Glutamatergic neuron (in vitro differentiated cells): ENCODE results near the gene MYL12A. TPM values are rescaled to one million over a fixed set of nuclear protein-coding genes. Genes with fewer than 3 reads are reported as not detected.
"Not testable (repeated sequence)": the region's sequence is repeated elsewhere in the genome, so short reads cannot be mapped to it uniquely, and the experiment has no call there.

ENCODE experiments used
- DNase-seq: peaks from one replicate; pipeline ENCODE4 v3.0.0; 2022
- H3K27ac Mint-ChIP-seq: one replicate; pipeline ENCODE4 v1.8.0; 2020; ENCODE audit warnings: mild to moderate bottlenecking, mixed read lengths, inconsistent platforms; ENCODE audit not compliant: unreplicated experiment
- H3K27me3 Mint-ChIP-seq: one replicate; pipeline ENCODE4 v1.8.0; 2020; ENCODE audit warnings: mild to moderate bottlenecking, moderate library complexity, mixed read lengths, inconsistent platforms; ENCODE audit not compliant: unreplicated experiment
- H3K36me3 Mint-ChIP-seq: one replicate; pipeline ENCODE4 v1.8.0; 2020; ENCODE audit warnings: mild to moderate bottlenecking, mixed read lengths, inconsistent platforms; ENCODE audit not compliant: unreplicated experiment
- H3K4me1 Mint-ChIP-seq: one replicate; pipeline ENCODE4 v1.8.0; 2020; ENCODE audit warnings: mild to moderate bottlenecking, low read depth, mixed read lengths, inconsistent platforms; ENCODE audit not compliant: unreplicated experiment
- H3K4me3 Mint-ChIP-seq: one replicate; pipeline ENCODE4 v1.8.0; 2020; ENCODE audit warnings: mild to moderate bottlenecking, mixed read lengths, inconsistent platforms; ENCODE audit not compliant: unreplicated experiment
- H3K9me3 Mint-ChIP-seq: one replicate; pipeline ENCODE4 v1.8.0; 2020; ENCODE audit warnings: mild to moderate bottlenecking, moderate library complexity, mixed read lengths, inconsistent platforms; ENCODE audit not compliant: unreplicated experiment
- CTCF ChIP-seq: fragments of 200-600 bp; sonication (generic); IDR thresholded peaks from one replicate; pipeline ENCODE4 v1.5.0; 2021; ENCODE audit not compliant: partially characterized antibody, unreplicated experiment
- long read RNA-seq: library from polyadenylated mRNA; unstranded; transcript quantifications from one replicate; pipeline ENCODE4 v2.0.0, GENCODE V29; 2020; ENCODE audit not compliant: unreplicated experiment
- total RNA-seq: library from RNA; stranded (reverse); fragmentation: NEBNext Ultra II Directional; extraction: Animal tissue kit (Norgen Biotek cat#: 25700); gene quantifications from one replicate; pipeline ENCODE4 v1.2.1, GENCODE V29; 2021; ENCODE audit not compliant: unreplicated experiment

MYL12A gene
- 175 TPM for total RNA-seq
- long read RNA-seq, transcript MYL12A-201 (4 exons, 1,229 nt) = major isoform, 125 of 131 reads
- long read RNA-seq, partial matches to known transcripts = 0 of 131 reads
- long read RNA-seq, other reads (novel, unspliced or antisense) = 2 of 131 reads

DNA sequence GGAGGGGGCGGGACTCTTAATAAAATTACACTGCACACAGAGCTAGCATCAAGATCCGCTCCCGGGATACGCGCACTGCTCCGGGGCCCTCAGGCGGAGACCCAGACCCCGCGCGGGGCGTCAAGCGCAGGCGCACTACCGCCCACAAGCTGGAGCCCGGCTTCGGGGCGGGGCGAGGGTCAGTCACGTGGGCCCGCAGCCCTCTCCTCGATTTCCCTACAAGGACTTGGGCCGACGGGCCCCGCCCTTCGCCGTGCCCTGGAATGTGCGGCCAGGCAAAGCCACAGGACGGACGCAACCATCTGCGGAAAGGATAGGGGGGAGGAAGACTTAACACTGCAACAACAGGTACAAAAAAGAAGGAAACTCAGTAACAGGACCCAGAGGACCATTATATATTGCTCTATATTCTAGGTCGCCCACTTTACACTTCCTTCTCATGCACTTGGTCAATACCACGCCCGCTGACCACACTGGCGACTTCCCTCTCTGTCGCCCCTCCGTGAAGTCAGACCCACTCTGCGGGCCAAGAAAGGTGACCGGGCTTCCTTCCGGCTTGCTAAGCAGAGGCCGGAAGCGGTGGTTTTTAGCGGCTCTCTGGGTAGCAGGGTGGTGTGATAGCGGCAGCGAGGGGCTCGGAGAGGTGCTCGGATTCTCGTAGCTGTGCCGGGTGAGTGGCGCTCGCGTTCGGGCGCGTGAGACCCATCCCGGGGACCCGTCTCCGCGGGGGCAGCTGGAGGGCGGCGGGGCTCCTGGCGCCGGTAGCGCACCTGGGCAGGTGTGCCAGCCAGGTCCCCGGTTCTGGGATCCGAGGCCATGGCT lies at the start of gene MYL12A:
TSS of gene MYL12A (plus strand) at position 562 of the 822 bp plus-strand sequence. CDS start 5,447 bp downstream, outside the sequence.
- Mint-ChIP-seq H3K9me3 (peaks cover 5% of the 10 kb centered on the region), H3K27me3 (no peaks in the 10 kb centered on the region), H3K27ac (peak within 1 kb of the TSS; percentile 94), H3K4me1 (peaks cover 16% of the 10 kb centered on the region), H3K36me3 (no peaks in the 10 kb centered on the region), H3K4me3 (peak within 1 kb of the TSS; percentile 90)
- no peak for TF ChIP-seq CTCF
- DNase-seq = peak; percentile 96

DNA sequence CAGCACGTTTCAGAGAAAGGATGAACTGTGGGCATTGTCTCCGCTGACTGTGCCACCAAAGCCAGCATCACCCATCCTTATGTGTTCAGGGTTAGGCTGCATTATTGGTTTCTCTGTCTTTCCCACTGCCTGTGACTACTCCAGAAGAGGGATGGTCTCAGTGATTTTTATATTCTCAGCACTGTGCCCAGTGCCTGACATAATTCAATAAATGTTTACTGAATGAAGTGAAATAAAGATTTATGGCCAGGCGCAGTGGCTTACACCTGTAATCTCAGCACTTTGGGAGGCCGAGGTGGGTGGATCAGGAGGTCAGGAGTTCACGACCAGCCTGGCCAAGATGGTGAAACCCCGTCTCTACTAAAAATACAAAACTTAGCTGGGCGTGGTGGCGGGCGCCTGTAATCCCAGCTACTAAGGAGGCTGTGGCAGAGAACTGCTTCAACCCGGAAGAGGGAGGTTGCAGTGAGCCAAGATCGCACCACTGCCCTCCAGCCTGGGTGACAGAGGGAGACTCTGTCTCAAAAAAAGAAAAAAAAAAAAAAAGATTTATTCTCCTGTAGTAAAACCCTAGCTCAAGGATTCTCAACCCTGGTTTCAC lies 49.2 kb upstream of the MYL12A start:
- H3K27me3 Mint-ChIP-seq = not testable (repeated sequence)

DNA sequence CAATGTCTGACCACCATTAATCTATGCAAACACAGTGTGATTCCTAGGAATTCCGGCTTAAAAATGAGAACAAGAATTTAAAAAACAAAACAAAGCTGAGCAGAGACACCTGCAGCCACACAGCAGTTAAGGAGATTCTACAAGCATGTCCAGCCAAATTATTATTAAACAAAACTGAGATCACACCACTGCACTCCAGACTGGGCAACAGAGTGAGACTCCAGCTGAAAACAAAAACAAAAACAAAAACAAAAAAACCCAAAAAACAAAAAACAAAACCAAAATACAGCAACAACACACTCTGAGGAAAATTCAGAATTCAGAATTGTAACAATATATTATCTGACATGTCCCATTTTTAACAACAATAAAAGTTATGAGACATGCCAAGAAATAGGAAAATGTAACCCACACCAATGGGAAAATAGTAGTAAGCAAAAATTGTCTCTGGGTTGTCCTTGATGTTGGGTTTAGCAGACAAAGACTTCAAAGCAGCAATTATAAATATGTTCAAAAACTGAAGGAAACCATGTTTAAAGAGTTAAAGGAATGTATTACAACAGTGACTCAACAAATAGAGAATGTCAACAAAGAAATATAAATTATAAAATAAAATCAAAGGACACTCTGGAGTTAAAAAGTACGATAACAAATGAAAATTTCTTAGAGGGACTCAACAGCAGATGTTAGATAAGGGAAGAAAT lies 47.5 kb upstream of the MYL12A start:
- Mint-ChIP-seq H3K4me3 (no peak overlapping the region), H3K9me3 (no peaks in the 10 kb centered on the region), H3K27ac (no peak overlapping the region), H3K4me1 (peaks cover 1% of the 10 kb centered on the region), H3K27me3 (peaks cover 2% of the 10 kb centered on the region), H3K36me3 (peaks cover 6% of the 10 kb centered on the region)
- TF ChIP-seq CTCF = no peak
- DNase-seq = no peak

More for the DNA sequence above, 49.2 kb upstream of the MYL12A start:
- H3K27ac Mint-ChIP-seq, H3K9me3 Mint-ChIP-seq, H3K4me1 Mint-ChIP-seq, H3K36me3 Mint-ChIP-seq, H3K4me3 Mint-ChIP-seq, DNase-seq: not testable (repeated sequence)

DNA sequence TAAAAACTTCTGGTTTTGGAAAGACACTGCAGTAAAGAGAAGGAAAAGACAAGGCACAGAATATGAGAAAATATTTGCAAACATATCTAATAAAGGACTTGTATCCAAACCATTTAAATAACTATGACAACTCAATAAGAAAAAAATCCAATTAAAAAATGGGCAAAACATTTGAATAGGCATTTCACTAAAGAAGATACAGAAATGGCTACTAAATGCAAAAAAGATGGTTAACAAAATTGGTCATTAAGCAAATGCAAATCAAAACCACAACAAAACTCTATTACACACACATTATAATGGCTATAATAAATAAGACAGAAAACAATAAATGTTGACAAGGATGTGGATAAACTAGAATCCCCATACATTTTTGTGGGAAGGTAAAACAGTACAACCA lies 42.4 kb upstream of the MYL12A start:
- H3K27ac Mint-ChIP-seq = no peak overlapping the region
- H3K9me3 Mint-ChIP-seq = no peaks in the 10 kb centered on the region
- H3K36me3 Mint-ChIP-seq = peaks cover 6% of the 10 kb centered on the region
- H3K27me3 Mint-ChIP-seq = peaks cover 2% of the 10 kb centered on the region
- no peak for DNase-seq
- no peak overlapping the region for H3K4me3 Mint-ChIP-seq
- no peaks in the 10 kb centered on the region for H3K4me1 Mint-ChIP-seq
- TF ChIP-seq CTCF = no peak

- TF ChIP-seq CTCF = no peak
- DNase-seq = no peak
- H3K4me3 Mint-ChIP-seq = no peak overlapping the region
- peaks cover 6% of the 10 kb centered on the region for H3K36me3 Mint-ChIP-seq
- peaks cover 8% of the 10 kb centered on the region for H3K4me1 Mint-ChIP-seq
- no peaks in the 10 kb centered on the region for H3K9me3 Mint-ChIP-seq
- no peak overlapping the region for H3K27ac Mint-ChIP-seq
- H3K27me3 Mint-ChIP-seq = no peaks in the 10 kb centered on the region
Measured at GRCh38 chr18:3207565-3207964, 40.0 kb upstream of the MYL12A start.
